Endometrial microvascular endothelial cells (primary cell): ENCODE results near the gene BICD1. TPM values are rescaled to one million over a fixed set of nuclear protein-coding genes. Genes with fewer than 3 reads are reported as not detected.

ENCODE experiments used
- in situ Hi-C: cut with HindIII; loops from 2 replicates; pipeline ENCODE4 v1.10.0; 2017; ENCODE audit warnings: low sequenced_read_pairs, low pct_unique_long_range_greater_than_20kb; ENCODE audit errors: inconsistent ontology term
- total RNA-seq: library from RNA; depleted of rRNA; stranded (reverse); fragments of >200 nt; gene quantifications from one replicate; pipeline ENCODE4 v1.2.3, GENCODE V29; 2015; ENCODE audit errors: inconsistent ontology term

BICD1 gene
- total RNA-seq, 1 donor from 2014 or later, result 14.8 TPM

GRCh38 chr12:32134101-32134888 is 27.6 kb downstream of the BICD1 start:
- in situ Hi-C loops, result no loop called here

- in situ Hi-C loops, result no loop called here
Observed at GRCh38 chr12:32135967-32136366, 29.3 kb downstream of the BICD1 start.

DNA sequence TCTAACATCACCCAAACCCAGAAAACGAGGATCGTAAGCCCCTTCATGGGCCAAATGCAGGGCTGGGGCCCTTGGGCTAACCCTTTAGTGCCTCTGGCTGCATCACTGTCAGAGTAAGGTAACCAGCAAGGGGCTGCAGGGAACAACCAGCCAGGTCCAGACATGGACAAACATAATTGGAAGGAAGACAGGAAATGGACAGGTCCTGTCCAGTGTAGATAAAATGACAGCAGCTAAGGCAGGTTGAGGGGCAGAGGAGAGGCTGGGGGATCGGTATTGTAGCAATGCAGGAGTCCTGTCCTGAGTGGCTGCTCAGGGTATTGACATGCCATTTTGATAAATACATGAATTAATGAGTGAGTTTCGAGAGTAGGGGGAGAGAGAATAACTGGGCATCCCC is 29.8 kb downstream of the BICD1 start:
- in situ Hi-C loops, result no loop called here

- in situ Hi-C loops, result no loop called here
Observed at GRCh38 chr12:32139064-32139421, 32.4 kb downstream of the BICD1 start.

DNA sequence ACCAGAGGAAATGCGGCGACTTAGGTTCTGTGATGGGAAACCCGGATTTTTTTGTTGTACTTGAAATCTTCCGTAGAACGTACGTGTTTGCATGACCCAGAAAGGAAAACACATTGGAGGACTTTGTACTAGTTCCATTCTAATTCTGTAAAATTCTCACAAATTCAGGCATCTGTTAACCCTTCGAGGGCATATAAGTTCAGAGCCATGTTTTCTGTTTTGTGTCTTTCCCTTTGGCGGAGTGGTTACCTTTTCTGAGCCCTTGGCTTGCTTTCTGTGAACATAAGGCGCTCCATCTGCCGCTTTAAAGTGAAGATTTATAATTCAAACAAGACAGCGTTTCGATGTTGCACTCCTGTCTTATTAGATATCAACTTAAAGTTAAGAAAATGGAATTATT is 34.2 kb downstream of the BICD1 start:
- in situ Hi-C loops, result no loop called here

DNA sequence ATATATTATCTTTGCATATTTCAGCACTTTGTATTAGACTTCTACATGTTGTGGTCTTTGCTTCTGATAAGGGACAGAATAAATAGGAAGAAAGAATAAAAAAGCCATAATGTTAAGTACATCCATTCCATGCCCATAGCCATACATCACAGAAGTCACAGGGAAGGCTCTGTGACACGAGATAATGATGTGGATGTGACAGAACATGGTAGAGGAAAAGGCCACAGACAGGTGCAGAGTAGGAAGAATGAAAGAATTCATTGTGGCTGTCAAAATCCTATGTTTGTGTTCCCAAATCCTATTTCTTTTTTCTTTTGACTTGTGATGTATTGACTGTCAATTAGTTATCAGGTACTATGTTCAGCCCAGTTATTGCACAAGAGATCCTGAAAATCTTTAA is 38.4 kb downstream of the BICD1 start:
- in situ Hi-C loops, result no loop called here

DNA sequence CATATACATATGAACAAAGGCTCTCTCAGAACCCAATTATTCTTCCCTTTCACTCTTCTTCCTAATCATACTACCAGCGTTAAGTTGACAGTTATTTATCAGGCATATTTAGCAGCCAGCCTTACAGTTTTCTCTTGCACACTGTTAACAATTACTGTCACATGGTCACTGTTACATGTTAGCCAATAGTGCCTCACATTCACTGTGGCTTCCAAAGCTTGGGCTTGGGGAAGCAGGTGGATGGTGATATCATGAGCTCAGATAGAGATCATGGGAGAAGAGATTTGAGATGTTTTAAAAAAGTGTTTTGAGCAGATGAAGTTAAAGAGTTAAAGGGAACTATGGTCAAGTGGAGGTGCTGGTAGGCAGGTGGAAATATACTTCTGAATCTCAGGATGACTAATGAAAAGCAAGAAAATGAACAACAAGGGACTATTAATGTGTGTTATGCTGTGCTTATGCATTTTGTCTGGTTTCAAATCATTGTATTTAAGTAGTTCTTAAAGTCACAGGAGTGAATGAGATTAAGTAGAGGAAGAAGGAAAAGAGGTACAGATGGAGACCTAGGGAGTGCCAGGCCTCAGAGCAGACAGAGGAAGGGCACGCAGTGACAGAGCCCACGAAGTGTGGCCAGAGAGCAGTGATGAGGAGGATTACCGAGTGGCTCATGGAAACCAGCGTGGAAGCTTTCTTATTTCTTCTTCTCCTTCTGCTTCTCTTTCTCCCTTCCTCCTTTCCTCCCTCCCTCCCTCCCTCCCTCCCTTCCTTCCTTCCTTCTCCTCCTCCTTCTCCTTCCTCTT is 39.6 kb downstream of the BICD1 start:
- in situ Hi-C loops, result no loop called here

- in situ Hi-C loops, result no loop called here
Observed at GRCh38 chr12:32148372-32148771, 41.7 kb downstream of the BICD1 start.

DNA sequence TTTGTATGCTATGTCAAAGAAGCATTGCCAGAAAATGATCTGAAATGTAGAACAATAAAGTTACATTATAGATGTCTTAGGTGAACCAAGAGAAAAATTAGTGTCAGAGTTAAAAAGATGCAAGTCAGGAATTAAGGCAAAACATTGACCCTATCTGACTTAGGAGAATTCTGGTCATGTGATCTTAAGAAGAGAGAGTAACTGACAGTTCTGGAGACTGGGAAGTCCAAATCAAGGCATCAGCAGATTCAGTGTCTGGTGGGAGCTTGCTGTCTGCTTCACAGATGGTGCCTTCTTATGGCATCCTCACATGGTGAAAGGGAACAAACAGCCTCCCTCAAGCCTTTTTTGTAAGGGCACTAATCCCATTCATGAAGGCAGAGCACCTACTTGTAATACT is 42.8 kb downstream of the BICD1 start:
- in situ Hi-C loops, result no loop called here

- in situ Hi-C loops, result no loop called here
Observed at GRCh38 chr12:32151086-32151485, 44.4 kb downstream of the BICD1 start.

DNA sequence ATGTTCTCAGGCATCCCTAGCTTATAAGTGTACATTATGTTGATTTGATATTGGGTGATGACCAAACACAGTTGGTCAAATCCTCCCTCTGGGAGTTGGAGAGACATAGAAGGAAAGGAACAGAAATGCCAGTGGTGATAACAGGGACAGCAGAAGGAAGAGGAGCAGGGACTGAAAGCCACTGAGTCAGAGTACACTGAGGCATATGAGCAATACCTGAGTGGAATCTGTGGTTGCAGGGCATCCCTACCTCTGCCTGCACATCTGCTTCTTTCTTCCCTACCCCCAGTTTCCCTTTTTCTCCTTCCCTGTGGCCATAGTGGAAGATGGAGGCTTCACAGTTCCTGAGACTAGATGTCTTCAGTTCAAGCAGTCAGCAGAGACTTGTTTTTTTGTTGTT is 44.9 kb downstream of the BICD1 start:
- in situ Hi-C loops, result no loop called here

GRCh38 chr12:32155041-32155440 is 48.4 kb downstream of the BICD1 start:
- in situ Hi-C loops, result no loop called here

- in situ Hi-C loops, result no loop called here
Observed at GRCh38 chr12:32155961-32156529, 49.4 kb downstream of the BICD1 start.

DNA sequence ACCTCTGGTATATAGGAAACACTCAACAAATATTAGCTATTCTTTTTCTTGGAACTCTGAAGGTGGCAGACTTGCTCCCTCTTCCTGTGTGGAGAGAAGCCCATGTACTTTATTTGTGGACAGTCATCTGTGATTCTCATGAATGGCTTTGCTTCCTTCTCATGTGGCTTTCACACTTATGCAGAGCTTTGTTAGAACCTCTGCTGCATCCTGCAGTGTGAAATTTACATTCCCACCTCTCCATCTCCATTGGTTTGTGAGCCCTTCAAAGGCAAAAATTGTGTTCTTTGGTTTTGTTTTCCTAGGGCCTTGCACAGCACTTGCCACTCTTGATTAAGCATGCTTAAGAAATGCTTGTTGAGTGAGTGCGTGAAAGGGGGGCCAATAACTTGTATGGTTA is 51.9 kb downstream of the BICD1 start:
- in situ Hi-C loops, result no loop called here

- in situ Hi-C loops, result no loop called here
Observed at GRCh38 chr12:32159381-32159780, 52.7 kb downstream of the BICD1 start.

DNA sequence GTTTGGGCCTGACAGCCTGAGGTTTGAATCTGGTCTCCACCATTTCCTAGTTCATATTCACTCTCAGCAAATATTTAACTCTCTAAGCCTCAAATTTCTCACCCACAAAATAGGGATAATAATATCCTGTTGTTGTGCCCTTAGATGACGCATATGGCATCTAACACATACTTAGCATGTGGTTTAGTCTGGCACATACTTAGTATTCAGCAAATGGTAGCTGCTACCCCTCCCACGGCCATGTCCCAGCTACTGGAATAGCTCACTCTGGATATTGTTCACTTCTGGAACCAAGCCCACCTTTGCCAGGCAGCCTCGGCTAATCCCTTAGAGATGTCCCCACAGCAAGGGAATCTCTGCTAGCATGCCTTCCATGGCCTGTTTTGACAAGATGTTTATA is 53.3 kb downstream of the BICD1 start:
- in situ Hi-C loops, result no loop called here

DNA sequence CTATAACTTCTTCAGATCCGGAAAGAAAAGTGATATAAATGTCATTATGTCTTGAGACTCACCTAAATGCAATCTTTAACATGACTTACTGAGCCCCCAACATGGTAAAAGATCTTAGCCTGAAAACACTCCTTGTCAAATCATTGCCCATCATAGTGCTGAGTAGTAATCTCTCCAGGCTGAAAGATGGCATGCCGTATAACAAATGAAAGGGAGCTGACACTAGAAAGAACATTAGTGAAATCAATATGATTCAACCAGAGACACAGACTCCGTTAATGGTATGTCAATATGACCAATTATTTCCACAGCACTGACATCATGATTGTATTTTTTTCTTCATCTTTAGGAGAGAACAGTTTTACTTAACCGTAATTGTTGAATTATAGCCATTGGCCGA is 54.4 kb downstream of the BICD1 start:
- in situ Hi-C loops, result no loop called here

- in situ Hi-C loops, result no loop called here
Observed at GRCh38 chr12:32163596-32163995, 56.9 kb downstream of the BICD1 start.

- in situ Hi-C loops, result no loop called here
Observed at GRCh38 chr12:32166510-32166909, 59.9 kb downstream of the BICD1 start.

DNA sequence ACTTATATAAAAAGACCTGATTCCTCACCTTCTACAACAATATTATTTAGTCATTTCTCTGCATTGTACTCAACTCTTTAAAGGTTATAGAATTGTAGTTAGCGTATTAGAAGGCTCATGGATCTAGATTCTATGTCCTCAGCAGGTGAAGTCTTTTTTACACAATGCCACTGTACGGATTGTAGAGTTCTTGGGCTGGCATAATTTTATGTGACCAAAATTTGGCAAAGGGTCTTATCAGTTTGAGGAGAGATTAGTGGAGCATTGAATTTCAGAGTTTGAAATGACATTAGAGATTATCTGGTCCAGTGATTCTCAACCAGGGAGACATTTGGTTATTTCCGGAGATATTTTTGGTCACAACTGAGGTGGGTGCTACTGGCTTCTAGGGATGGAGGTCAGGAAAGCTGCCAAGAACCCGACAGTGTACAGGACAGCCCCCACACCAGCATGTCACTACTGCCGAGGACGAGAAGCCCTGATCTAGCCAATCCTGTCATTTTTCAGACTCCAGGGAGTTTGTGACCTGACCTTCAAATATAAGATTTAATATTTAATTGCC is 63.9 kb downstream of the BICD1 start:
- in situ Hi-C loops, result no loop called here
